HG02623 (cell line): Measurements from ENCODE around the gene CLK2.
"Not testable (repeated sequence)": the region's sequence is repeated elsewhere in the genome, so short reads cannot be mapped to it uniquely, and the experiment has no call there.

ENCODE experiments used
- ATAC-seq: cut with Tn5 transposase; IDR thresholded peaks from one replicate; pipeline ENCODE4 v1.9.1; 2021; ENCODE audit warnings: moderate library complexity; ENCODE audit not compliant: unreplicated experiment

The CLK2 gene

GRCh38 chr1:155214702-155215101 lies 58.6 kb downstream of the CLK2 start:
- not testable (repeated sequence) for ATAC-seq
